Activated CD4-positive, alpha-beta T cell treated with anti-CD3 and anti-CD28 coated beads, Interleukin-2, amount 10 ng/mL, durations not matched to agents 24 days and 14 days (primary cell): ENCODE measurements around the gene DSC3. TPM values are rescaled to one million over a fixed set of nuclear protein-coding genes. Genes with fewer than 3 reads are reported as not detected.
"Not testable (repeated sequence)": the region's sequence is repeated elsewhere in the genome, so short reads cannot be mapped to it uniquely, and the experiment has no call there.

Experiments
- DNase-seq: peaks from one replicate; pipeline ENCODE4 v3.0.0; 2022
- H3K27ac Mint-ChIP-seq: one replicate; pipeline ENCODE4 v1.8.0; 2022; ENCODE audit warnings: mild to moderate bottlenecking, mixed read lengths
- H3K27me3 Mint-ChIP-seq: one replicate; pipeline ENCODE4 v1.8.0; 2022; ENCODE audit warnings: mixed read lengths
- H3K36me3 Mint-ChIP-seq: one replicate; pipeline ENCODE4 v1.8.0; 2022; ENCODE audit warnings: low read depth, mild to moderate bottlenecking, mixed read lengths
- H3K4me1 Mint-ChIP-seq: one replicate; pipeline ENCODE4 v1.8.0; 2021; ENCODE audit warnings: mixed read lengths
- H3K4me3 Mint-ChIP-seq: one replicate; pipeline ENCODE4 v1.8.0; 2022; ENCODE audit warnings: mild to moderate bottlenecking, moderate library complexity, mixed read lengths
- H3K9me3 Mint-ChIP-seq: one replicate; pipeline ENCODE4 v1.8.0; 2021; ENCODE audit warnings: mixed read lengths
- intact Hi-C: fragments of 100-400 bp; cut with micrococcal nuclease; formaldehyde crosslinking; loops from one replicate; pipeline ENCODE4 v1.15.1; 2023
- total RNA-seq: library from RNA; stranded (reverse); gene quantifications from 2 replicates; pipeline ENCODE4 v1.2.3, GENCODE V29; 2022

DSC3 gene
- total RNA-seq, 1 donor from 2014 or later, result not detected

- H3K27ac Mint-ChIP-seq, result no peak overlapping the region
- no peaks in the 10 kb centered on the region for H3K9me3 Mint-ChIP-seq
- no peaks in the 10 kb centered on the region for H3K36me3 Mint-ChIP-seq
- intact Hi-C loops, result no loop called here
- no peaks in the 10 kb centered on the region for H3K27me3 Mint-ChIP-seq
- DNase-seq, result no peak
- H3K4me3 Mint-ChIP-seq, result no peak overlapping the region
- H3K4me1 Mint-ChIP-seq, result no peaks in the 10 kb centered on the region
Observed at GRCh38 chr18:31030574-31031278, 11.8 kb downstream of the DSC3 start.

GRCh38 chr18:31015715-31016434 is 26.7 kb downstream of the DSC3 start:
- H3K27me3 Mint-ChIP-seq, result no peaks in the 10 kb centered on the region
- intact Hi-C loops, result no loop called here

GRCh38 chr18:31011455-31011854 is 31.1 kb downstream of the DSC3 start:
- H3K9me3 Mint-ChIP-seq, H3K27ac Mint-ChIP-seq, intact Hi-C loops, H3K4me1 Mint-ChIP-seq, H3K4me3 Mint-ChIP-seq, H3K36me3 Mint-ChIP-seq, DNase-seq, H3K27me3 Mint-ChIP-seq: not testable (repeated sequence)

More at GRCh38 chr18:31015715-31016434, 26.7 kb downstream of the DSC3 start:
- H3K4me1 Mint-ChIP-seq, result no peaks in the 10 kb centered on the region
- no peaks in the 10 kb centered on the region for H3K36me3 Mint-ChIP-seq
- H3K27ac Mint-ChIP-seq, result no peak overlapping the region
- no peak for DNase-seq
- no peaks in the 10 kb centered on the region for H3K9me3 Mint-ChIP-seq
- H3K4me3 Mint-ChIP-seq, result no peak overlapping the region

GRCh38 chr18:31010601-31011000 is 31.9 kb downstream of the DSC3 start:
- intact Hi-C loops, result no loop called here
- Mint-ChIP-seq H3K4me3 (no peak overlapping the region), H3K27ac (no peak overlapping the region), H3K27me3 (no peaks in the 10 kb centered on the region), H3K36me3 (no peaks in the 10 kb centered on the region), H3K4me1 (no peaks in the 10 kb centered on the region), H3K9me3 (no peaks in the 10 kb centered on the region)
- no peak for DNase-seq

- DNase-seq, result no peak
- Mint-ChIP-seq H3K4me3 (no peak overlapping the region), H3K27me3 (no peaks in the 10 kb centered on the region), H3K4me1 (no peaks in the 10 kb centered on the region), H3K36me3 (no peaks in the 10 kb centered on the region), H3K27ac (no peak overlapping the region), H3K9me3 (no peaks in the 10 kb centered on the region)
- intact Hi-C loops, result no loop called here
Observed at GRCh38 chr18:30999887-31000628, 42.5 kb downstream of the DSC3 start.

GRCh38 chr18:30999186-30999585 is 43.4 kb downstream of the DSC3 start:
- no peaks in the 10 kb centered on the region for H3K9me3 Mint-ChIP-seq
- no peaks in the 10 kb centered on the region for H3K4me1 Mint-ChIP-seq
- intact Hi-C loops, result no loop called here
- no peak overlapping the region for H3K27ac Mint-ChIP-seq
- H3K27me3 Mint-ChIP-seq, result no peaks in the 10 kb centered on the region
- no peak overlapping the region for H3K4me3 Mint-ChIP-seq
- no peak for DNase-seq
- no peaks in the 10 kb centered on the region for H3K36me3 Mint-ChIP-seq

- Mint-ChIP-seq H3K9me3 (no peaks in the 10 kb centered on the region), H3K4me3 (no peak overlapping the region), H3K27me3 (no peaks in the 10 kb centered on the region), H3K27ac (no peak overlapping the region), H3K4me1 (no peaks in the 10 kb centered on the region), H3K36me3 (no peaks in the 10 kb centered on the region)
- DNase-seq, result no peak
- intact Hi-C loops, result no loop called here
Observed at GRCh38 chr18:30997223-30997622, 45.3 kb downstream of the DSC3 start.

GRCh38 chr18:30992231-30992630 is 50.3 kb downstream of the DSC3 start:
- Mint-ChIP-seq H3K9me3 (no peaks in the 10 kb centered on the region), H3K27ac (no peak overlapping the region), H3K27me3 (no peaks in the 10 kb centered on the region), H3K36me3 (no peaks in the 10 kb centered on the region), H3K4me3 (no peak overlapping the region), H3K4me1 (no peaks in the 10 kb centered on the region)
- no peak for DNase-seq
- intact Hi-C loops, result no loop called here

- no peak overlapping the region for H3K27ac Mint-ChIP-seq
- no peak for DNase-seq
- no peaks in the 10 kb centered on the region for H3K36me3 Mint-ChIP-seq
- no peaks in the 10 kb centered on the region for H3K4me1 Mint-ChIP-seq
- no peak overlapping the region for H3K4me3 Mint-ChIP-seq
- intact Hi-C loops, result no loop called here
- H3K27me3 Mint-ChIP-seq, result no peaks in the 10 kb centered on the region
- H3K9me3 Mint-ChIP-seq, result no peaks in the 10 kb centered on the region
Observed at GRCh38 chr18:30991397-30991796, 51.1 kb downstream of the DSC3 start.

- H3K4me1 Mint-ChIP-seq, result no peaks in the 10 kb centered on the region
- no peak for DNase-seq
- H3K27me3 Mint-ChIP-seq, result no peaks in the 10 kb centered on the region
- intact Hi-C loops, result loop anchor here (10.0 kb wide), 1 partner anchor 64 kb away; no protein-coding TSS in a partner anchor
- no peaks in the 10 kb centered on the region for H3K9me3 Mint-ChIP-seq
- no peaks in the 10 kb centered on the region for H3K36me3 Mint-ChIP-seq
- no peak overlapping the region for H3K27ac Mint-ChIP-seq
- H3K4me3 Mint-ChIP-seq, result no peak overlapping the region
Observed at GRCh38 chr18:30989141-30989540, 53.4 kb downstream of the DSC3 start.

DNA sequence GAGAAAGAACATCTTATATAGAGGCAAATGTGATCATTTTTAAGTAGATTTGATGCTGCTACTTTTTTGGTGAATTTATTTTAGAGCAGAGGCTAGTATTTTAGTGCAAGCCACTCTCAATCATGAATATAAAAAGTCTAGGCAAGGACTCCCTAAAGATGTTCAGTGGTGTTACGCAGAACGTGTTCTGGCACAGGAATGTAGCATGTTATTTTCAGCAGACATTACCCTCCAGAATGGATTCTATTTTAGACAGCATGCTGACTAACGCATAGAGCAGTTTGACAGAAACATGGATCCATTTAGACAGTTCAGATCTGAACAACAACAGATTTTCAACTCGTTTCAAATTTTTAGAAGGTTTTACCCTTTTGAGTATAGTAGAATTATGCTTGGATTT is 54.1 kb downstream of the DSC3 start:
- Mint-ChIP-seq H3K4me3 (no peak overlapping the region), H3K36me3 (no peaks in the 10 kb centered on the region), H3K4me1 (no peaks in the 10 kb centered on the region), H3K27me3 (no peaks in the 10 kb centered on the region), H3K27ac (no peak overlapping the region), H3K9me3 (no peaks in the 10 kb centered on the region)
- DNase-seq, result no peak
- intact Hi-C loops, result loop anchor here (10.0 kb wide), 1 partner anchor 64 kb away; no protein-coding TSS in a partner anchor

GRCh38 chr18:30987467-30988241 is 54.9 kb downstream of the DSC3 start:
- DNase-seq, result no peak
- H3K27ac Mint-ChIP-seq, result no peak overlapping the region
- no peaks in the 10 kb centered on the region for H3K36me3 Mint-ChIP-seq
- H3K4me1 Mint-ChIP-seq, result no peaks in the 10 kb centered on the region
- intact Hi-C loops, result loop anchor here (10.0 kb wide), 1 partner anchor 63 kb away; no protein-coding TSS in a partner anchor
- no peaks in the 10 kb centered on the region for H3K9me3 Mint-ChIP-seq
- no peak overlapping the region for H3K4me3 Mint-ChIP-seq
- H3K27me3 Mint-ChIP-seq, result no peaks in the 10 kb centered on the region

DNA sequence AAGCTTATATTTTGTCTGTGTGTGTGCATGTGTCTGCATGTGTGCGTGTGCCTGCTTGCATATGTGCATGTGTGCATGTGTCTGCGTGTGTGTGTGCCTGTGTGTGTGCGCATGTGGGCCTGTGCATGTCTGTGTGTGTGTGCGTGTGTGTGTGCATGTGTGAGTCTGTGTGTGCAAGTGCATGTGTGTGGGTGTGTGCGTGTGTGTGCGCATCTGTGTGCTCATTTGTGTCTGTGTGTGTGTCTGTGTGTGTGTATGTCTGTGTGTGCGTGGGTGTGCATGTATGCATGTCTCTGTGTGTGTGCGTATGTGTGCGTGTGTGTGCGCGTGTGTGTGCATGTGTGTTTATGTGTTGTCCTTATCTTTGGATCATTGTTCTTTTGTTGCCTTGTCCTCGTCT is 56.8 kb downstream of the DSC3 start:
- Mint-ChIP-seq H3K27ac (no peak overlapping the region), H3K9me3 (no peaks in the 10 kb centered on the region), H3K27me3 (no peaks in the 10 kb centered on the region), H3K4me1 (no peaks in the 10 kb centered on the region), H3K36me3 (no peaks in the 10 kb centered on the region), H3K4me3 (no peak overlapping the region)
- DNase-seq, result no peak
- intact Hi-C loops, result loop anchor here (10.0 kb wide), 1 partner anchor 61 kb away; no protein-coding TSS in a partner anchor
